GM12873 (cell line): ENCODE data around the gene ZWILCH.

Experiments
- TF ChIP-seq, protein P1 (sequence below): IDR thresholded peaks from 2 replicates; pipeline ENCODE4 v1.5.1; 2012; ENCODE audit warnings: low read depth, mild to moderate bottlenecking, moderate library complexity, low read length, control low read depth; ENCODE audit not compliant: insufficient read depth; ENCODE audit errors: missing control alignments

ZWILCH gene

DNA sequence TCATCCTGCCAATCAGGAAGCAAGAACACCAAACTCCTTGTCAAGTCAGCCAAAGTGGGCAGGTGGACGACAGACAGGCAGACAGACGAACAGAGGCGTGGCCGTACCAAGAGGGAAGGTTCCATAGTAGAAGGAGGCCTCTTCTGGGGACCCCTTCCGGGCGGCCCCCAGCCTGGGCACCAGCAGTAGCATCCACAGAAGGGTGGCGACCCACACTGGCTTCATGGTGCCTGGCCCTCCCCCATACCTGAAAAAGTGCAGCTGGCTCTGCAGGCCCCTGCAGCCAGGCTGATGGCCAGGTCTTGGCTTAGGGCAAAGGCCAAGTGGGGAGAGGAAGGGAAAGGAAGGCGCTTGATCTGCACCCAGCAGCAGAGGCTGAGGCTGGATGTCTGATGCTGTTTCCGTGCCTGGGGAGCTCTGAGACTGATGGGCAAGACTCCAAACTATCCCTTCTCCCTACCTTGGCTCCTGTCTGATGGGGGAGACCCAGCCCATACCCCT, 60.1 kb downstream of the ZWILCH start:
- TF ChIP-seq, protein P1, sequence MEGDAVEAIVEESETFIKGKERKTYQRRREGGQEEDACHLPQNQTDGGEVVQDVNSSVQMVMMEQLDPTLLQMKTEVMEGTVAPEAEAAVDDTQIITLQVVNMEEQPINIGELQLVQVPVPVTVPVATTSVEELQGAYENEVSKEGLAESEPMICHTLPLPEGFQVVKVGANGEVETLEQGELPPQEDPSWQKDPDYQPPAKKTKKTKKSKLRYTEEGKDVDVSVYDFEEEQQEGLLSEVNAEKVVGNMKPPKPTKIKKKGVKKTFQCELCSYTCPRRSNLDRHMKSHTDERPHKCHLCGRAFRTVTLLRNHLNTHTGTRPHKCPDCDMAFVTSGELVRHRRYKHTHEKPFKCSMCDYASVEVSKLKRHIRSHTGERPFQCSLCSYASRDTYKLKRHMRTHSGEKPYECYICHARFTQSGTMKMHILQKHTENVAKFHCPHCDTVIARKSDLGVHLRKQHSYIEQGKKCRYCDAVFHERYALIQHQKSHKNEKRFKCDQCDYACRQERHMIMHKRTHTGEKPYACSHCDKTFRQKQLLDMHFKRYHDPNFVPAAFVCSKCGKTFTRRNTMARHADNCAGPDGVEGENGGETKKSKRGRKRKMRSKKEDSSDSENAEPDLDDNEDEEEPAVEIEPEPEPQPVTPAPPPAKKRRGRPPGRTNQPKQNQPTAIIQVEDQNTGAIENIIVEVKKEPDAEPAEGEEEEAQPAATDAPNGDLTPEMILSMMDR = no peak

DNA sequence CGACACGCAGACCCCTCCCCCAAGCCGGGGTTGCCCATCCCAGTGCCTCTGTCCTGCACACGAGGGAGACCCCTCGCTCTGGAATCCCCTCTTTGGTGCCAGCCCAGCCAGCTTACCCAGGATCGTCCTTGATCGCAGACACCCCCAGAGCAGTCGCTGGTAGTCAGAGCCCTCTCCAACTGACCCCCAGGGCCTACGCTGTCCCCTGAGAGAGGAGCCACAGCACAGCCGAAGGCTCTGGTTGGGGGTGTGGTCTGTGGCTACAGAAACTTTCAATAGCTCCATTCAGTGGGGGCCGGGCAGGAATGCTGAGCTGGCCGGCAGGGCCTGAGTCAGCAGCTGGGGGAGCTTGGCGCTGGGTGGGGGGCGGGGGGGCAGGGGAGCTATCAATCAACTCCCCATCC, 60.6 kb downstream of the ZWILCH start, which contains the start of gene LCTL:
Gene LCTL, minus strand, starts transcription at position 258 of the 404 bp plus-strand sequence. CDS start 633 bp downstream, outside the sequence.
- TF ChIP-seq, protein P1 = no peak

DNA sequence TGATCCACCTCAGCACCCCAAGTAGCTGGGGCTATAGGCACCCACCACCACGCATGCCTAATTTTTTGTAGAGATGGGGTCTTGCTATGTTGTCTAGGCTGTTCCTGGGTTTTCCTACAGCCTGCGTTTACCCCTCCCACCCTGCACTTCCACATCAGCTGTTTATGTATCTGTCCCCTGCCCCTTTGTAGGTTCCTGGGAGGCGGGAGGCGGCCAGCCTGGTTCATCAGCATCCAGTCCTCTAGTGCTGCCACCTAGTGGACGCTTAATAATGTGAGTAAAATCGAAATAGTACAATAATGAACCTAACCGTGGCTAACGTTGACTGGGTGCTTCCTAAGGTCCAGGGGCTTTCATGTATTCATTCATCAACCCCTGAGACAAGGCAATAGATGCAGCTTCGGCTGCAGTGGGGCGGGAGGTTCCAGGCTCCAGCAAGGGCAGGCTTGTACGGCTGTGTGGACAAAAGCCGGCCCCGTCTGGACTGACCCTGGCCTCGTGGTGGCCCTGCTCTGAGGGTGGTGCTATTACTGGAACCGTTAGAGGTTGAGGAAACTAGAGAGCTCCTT, 61.9 kb downstream of the ZWILCH start:
- TF ChIP-seq, protein P1 = peak; percentile 73

DNA sequence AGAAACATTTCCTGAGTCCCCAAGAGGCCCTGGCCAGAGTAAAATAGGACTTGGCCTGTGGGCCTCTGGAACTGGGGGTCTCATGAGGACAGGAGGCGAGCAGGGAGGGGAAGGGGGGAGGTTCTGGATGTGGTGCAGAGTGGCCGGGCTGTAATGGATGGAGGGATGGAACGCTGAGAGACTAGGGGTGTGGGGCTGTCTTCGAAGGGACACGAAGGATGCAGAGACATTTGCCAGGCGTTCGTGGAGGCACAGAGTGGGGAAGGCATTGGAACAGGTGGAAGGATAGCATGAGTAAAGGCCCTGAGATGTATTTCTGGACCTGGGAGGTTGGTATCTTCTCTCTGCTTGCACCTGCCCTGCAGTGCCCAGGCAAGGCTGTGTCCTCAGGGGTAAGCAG, 62.8 kb downstream of the ZWILCH start:
- TF ChIP-seq, protein P1 = no peak

DNA sequence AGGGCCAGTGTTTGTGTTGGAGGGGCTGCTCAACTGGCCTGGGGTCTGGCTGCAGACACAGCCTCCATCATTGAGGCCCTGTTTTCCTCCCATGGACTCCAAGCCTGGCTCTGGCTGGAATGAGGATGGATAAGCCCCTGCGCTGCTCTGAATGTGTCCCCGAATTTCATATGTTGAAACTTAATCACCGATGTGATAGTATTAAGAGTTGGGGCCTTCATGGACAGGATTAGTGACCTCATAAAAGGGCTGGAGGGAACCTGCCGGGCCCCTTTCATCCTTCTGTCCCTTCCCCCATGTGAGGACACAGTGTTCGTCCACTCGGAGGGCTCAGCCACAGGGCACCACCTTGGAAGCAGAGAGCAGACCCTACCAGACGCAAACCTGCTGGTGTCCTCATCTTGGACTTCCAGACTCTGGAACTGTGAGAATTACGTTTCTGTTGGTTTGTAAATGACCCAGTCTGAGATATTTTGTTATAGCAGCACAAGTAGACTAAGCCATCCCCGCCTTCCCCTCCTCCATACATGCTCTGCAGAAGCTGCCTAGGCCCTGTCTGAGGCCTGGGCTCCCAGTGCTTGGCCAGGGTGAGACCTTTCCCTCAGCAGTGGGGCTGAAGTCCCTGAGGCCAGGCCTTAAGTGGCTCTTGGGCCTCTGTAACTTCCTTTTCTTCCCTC, 64.5 kb downstream of the ZWILCH start:
- TF ChIP-seq, protein P1 = no peak

DNA sequence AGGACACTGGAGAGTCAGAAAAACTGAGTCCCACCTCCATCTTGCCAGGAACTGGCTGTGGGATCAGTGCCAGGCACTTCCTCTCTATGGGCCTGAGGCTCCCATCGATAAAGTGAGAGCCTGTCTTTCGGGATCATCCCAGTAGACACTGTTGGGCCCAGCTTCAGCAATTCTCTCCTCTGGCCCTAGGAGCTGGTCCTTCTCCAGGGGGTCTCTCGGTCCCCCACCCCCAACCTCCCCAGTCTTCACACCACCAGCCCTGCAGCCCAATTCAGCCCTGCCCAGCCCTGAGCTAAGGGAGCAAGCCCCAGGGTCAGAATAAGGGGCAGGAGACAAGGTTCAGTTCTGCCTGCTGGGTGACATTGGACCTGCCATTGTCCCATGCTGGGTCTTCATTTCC, 65.2 kb downstream of the ZWILCH start:
- TF ChIP-seq, protein P1 = no peak

DNA sequence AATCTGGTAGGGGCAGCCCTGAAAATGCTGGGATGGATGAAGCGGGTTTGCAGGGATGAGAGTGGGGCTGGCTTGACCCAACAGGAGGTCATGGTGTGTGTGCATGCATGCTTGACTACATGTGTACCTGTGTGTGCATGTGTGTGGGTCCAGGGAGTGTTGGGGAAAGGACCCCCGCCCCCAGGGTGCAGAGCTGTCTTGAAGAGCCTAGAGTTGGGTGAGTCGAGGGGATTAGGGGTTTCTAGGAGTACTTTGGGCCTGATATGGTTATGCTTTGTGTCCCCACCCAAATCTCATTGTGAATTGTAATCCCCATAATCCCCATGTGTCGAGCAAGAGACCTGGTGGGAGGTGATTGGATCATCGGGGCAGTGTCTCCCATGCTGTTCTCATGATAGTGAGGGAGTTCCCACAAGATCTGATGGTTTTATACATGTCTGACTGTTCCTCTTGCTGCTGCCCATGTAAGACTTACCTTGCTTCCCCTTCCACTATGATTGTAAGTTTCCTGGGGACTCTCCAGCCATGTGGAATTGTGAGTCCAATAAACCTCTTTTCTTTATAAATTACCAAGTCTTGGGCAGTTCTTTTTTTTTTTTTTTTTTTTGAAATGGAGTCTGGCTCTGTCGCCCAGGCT, 65.8 kb downstream of the ZWILCH start:
- TF ChIP-seq, protein P1 = no peak
